HFFc6 (cell line): ENCODE results near the gene LILRB1. TPM values are rescaled to one million over a fixed set of nuclear protein-coding genes. Genes with fewer than 3 reads are reported as not detected.

ENCODE experiments used
- DNase-seq: peaks from one replicate; pipeline ENCODE4 v3.0.0-alpha.2; 2018
- H3K27ac Mint-ChIP-seq: 2 replicates; pipeline ENCODE4 v1.8.0; 2020; ENCODE audit warnings: mild to moderate bottlenecking, mixed read lengths
- H3K27me3 Mint-ChIP-seq: 2 replicates; pipeline ENCODE4 v1.8.0; 2021; ENCODE audit warnings: mild to moderate bottlenecking, moderate library complexity, mixed read lengths; ENCODE audit not compliant: insufficient read depth
- H3K36me3 Mint-ChIP-seq: 2 replicates; pipeline ENCODE4 v1.8.0; 2021; ENCODE audit warnings: low read depth, mixed read lengths
- H3K4me1 Mint-ChIP-seq: 2 replicates; pipeline ENCODE4 v1.8.0; 2020; ENCODE audit warnings: low read depth, mixed read lengths
- H3K4me3 Mint-ChIP-seq: 2 replicates; pipeline ENCODE4 v1.8.0; 2020; ENCODE audit warnings: mild to moderate bottlenecking, moderate library complexity, mixed read lengths
- H3K9me3 Mint-ChIP-seq: 2 replicates; pipeline ENCODE4 v1.8.0; 2020; ENCODE audit warnings: mild to moderate bottlenecking, mixed read lengths
- CTCF ChIP-seq: fragments of 200-600 bp; sonication (generic); IDR thresholded peaks from 2 replicates; pipeline ENCODE4 v1.5.0; 2021; ENCODE audit warnings: antibody characterized with exemption, mild to moderate bottlenecking
- microRNA-seq: library from miRNA; unstranded; fragments of <30 nt; microRNA quantifications from one replicate; pipeline ENCODE4, GENCODE V29; 2019
- total RNA-seq, 6 experiments: library from RNA; stranded (reverse); fragmentation: NEBNext Ultra II Directional; extraction: Animal tissue kit (Norgen Biotek cat#: 25700); gene quantifications; 2 replicates in 1 of 6; 3 replicates in 5 of 6; pipeline ENCODE4 v1.2.3, GENCODE V29; 2021

LILRB1 gene
- total RNA-seq, 6 experiments from 2014 or later = not detected

GRCh38 chr19:54684527-54684926 lies 54.2 kb downstream of the LILRB1 start:
- peak; percentile 13 for DNase-seq
- H3K4me1 Mint-ChIP-seq = no peaks in the 10 kb centered on the region
- no peaks in the 10 kb centered on the region; the same call in 1 of the 2 replicates for H3K27me3 Mint-ChIP-seq
- no peak overlapping the region for H3K27ac Mint-ChIP-seq
- H3K36me3 Mint-ChIP-seq = no peaks in the 10 kb centered on the region
- no peak overlapping the region for H3K4me3 Mint-ChIP-seq
- H3K9me3 Mint-ChIP-seq = peaks cover 8% of the 10 kb centered on the region; the same call in 1 of the 2 replicates
- no peak for TF ChIP-seq CTCF

Small RNA genes within 50 kb of the gene (microRNA-seq; reads per million reads assigned to microRNA genes)
- gene MIR8061 = not detected

Other genes with a start within 250 kb of the LILRB1 start
- under 1 TPM in 1 of 6 experiments, not detected in 5; 0.45 TPM for gene TTYH1, start 215.0 kb upstream of the LILRB1 start, total RNA-seq
- gene LENG8, start 181.3 kb upstream of the LILRB1 start, total RNA-seq = 10 to 100 TPM; 70.7 to 76.5 (median 74.0) TPM
- gene LENG9, start 166.7 kb upstream of the LILRB1 start, total RNA-seq = 1 to 10 TPM; 3.0 to 4.0 (median 3.6) TPM
- gene CDC42EP5, start 157.2 kb upstream of the LILRB1 start, total RNA-seq = 10 to 100 TPM; 45.9 to 70.5 (median 56.9) TPM
- not detected for gene LAIR2, start 127.7 kb upstream of the LILRB1 start, total RNA-seq
- not detected for gene LILRA2, start 56.7 kb upstream of the LILRB1 start, total RNA-seq
- not detected for gene LILRA1, start 36.9 kb upstream of the LILRB1 start, total RNA-seq
- gene LILRB4, start 32.5 kb downstream of the LILRB1 start, total RNA-seq = not detected
- not detected for gene KIR3DL3, start 94.0 kb downstream of the LILRB1 start, total RNA-seq
- not detected for gene KIR2DL3, start 108.0 kb downstream of the LILRB1 start, total RNA-seq
- not detected for gene KIR2DL1, start 139.3 kb downstream of the LILRB1 start, total RNA-seq
- gene KIR2DL4, start 173.1 kb downstream of the LILRB1 start, total RNA-seq = not detected
- gene KIR3DL1, start 186.0 kb downstream of the LILRB1 start, total RNA-seq = not detected
- gene KIR2DS4, start 202.2 kb downstream of the LILRB1 start, total RNA-seq = not detected
- not detected for gene KIR3DL2, start 220.0 kb downstream of the LILRB1 start, total RNA-seq
- not detected for gene FCAR, start 243.8 kb downstream of the LILRB1 start, total RNA-seq